Endothelial cell of umbilical vein (primary cell): ENCODE measurements around the gene ATP6V1F. TPM values are rescaled to one million over a fixed set of nuclear protein-coding genes. Genes with fewer than 3 reads are reported as not detected.

ENCODE experiments used
- BruUV-seq: library from RNA; stranded (reverse); fragments of 400-500 nt; replicated peaks from 2 replicates; lab custom pipeline; 2021; lab: Mats Ljungman, UMichigan
- CTCF ChIA-PET: fragments of 300-600, 350-600 bp; sonication (Branson Sonifier 250); formaldehyde crosslinking; loops from one replicate; lab custom pipeline; 2021; ENCODE audit warnings: antibody characterized with exemption, inconsistent platforms; lab: Charles Lee
- POLR2A ChIA-PET: fragments of 300-600, 350-600 bp; sonication (Branson Sonifier 250); formaldehyde crosslinking; loops from one replicate; lab custom pipeline; 2021; ENCODE audit warnings: antibody characterized with exemption, inconsistent platforms; lab: Charles Lee
- DNase-seq: peaks from one replicate; pipeline ENCODE4 v3.0.0-alpha.2; 2011; ENCODE audit warnings: low read depth, low spot score
- FAIRE-seq: peaks from 2 replicates; lab custom pipeline; 2011; peaks lifted over from hg19 to GRCh38; lab: Jason Lieb, UNC
- H2AFZ ChIP-seq: 2 replicates; pipeline ENCODE4 v1.6.0; 2012; ENCODE audit warnings: low read depth, low read length, control low read depth, inconsistent platforms
- H3K27ac ChIP-seq: 2 replicates; pipeline ENCODE4 v1.5.1; 2011; ENCODE audit warnings: low read depth, mild to moderate bottlenecking, control low read depth, low read length, moderate library complexity; ENCODE audit not compliant: insufficient read depth
- H3K27me3 ChIP-seq, 2 experiments: 2 replicates each; pipeline versions ENCODE4 v1.6.0 to v1.6.1; 2011; ENCODE audit warnings: low read length in 2 of 2, mixed read lengths in 1 of 2; ENCODE audit not compliant: control insufficient read depth in 2 of 2, insufficient read depth in 2 of 2
- H3K36me3 ChIP-seq, 2 experiments: 2 replicates in 1 of 2; 3 replicates in 1 of 2; pipeline ENCODE4 v1.5.1; 2011; ENCODE audit warnings: low read length in 2 of 2, mild to moderate bottlenecking in 1 of 2, moderate library complexity in 1 of 2; ENCODE audit not compliant: control insufficient read depth in 2 of 2, insufficient read depth in 2 of 2; ENCODE audit errors: extremely low read depth in 1 of 2
- H3K4me1 ChIP-seq: 3 replicates; pipeline ENCODE4 v1.5.1; 2011; ENCODE audit warnings: mild to moderate bottlenecking, low read length; ENCODE audit not compliant: control insufficient read depth, insufficient read depth; ENCODE audit errors: extremely low read depth
- H3K4me2 ChIP-seq: 2 replicates; pipeline ENCODE4 v1.6.1; 2011; ENCODE audit warnings: low read length, control low read depth, mixed read lengths; ENCODE audit not compliant: insufficient read depth
- H3K4me3 ChIP-seq, 3 experiments: fragments of 200-600 bp in 1 of 3; sonication (generic), shearing (Covaris generic) in 1 of 3; replicated peaks in 1 of 3; 2 replicates each; pipeline ENCODE4 v1.5.1; 2011 to 2016; ENCODE audit warnings: control low read depth in 3 of 3, low read length in 3 of 3, mild to moderate bottlenecking in 2 of 3, inconsistent platforms in 1 of 3, low read depth in 1 of 3, moderate library complexity in 1 of 3; ENCODE audit not compliant: insufficient read depth in 1 of 3
- H3K79me2 ChIP-seq: 2 replicates; pipeline ENCODE4 v1.6.0; 2012; ENCODE audit warnings: low read length, inconsistent platforms; ENCODE audit not compliant: control insufficient read depth, insufficient read depth
- H3K9ac ChIP-seq: replicated peaks from 2 replicates; pipeline ENCODE3; 2011; ENCODE audit warnings: low read length, control low read depth; ENCODE audit not compliant: insufficient read depth; ENCODE audit errors: extremely low read depth
- H3K9me1 ChIP-seq: replicated peaks from 3 replicates; pipeline ENCODE4 v1.6.0; 2011; ENCODE audit warnings: mild to moderate bottlenecking, low read length; ENCODE audit not compliant: control insufficient read depth, insufficient read depth; ENCODE audit errors: extremely low read depth
- H3K9me3 ChIP-seq: replicated peaks from 2 replicates; pipeline ENCODE4 v1.5.1; 2012; ENCODE audit warnings: low read length, inconsistent platforms; ENCODE audit not compliant: control insufficient read depth, insufficient read depth
- H4K20me1 ChIP-seq: replicated peaks from 2 replicates; pipeline ENCODE3; 2011; ENCODE audit warnings: mild to moderate bottlenecking, low read length; ENCODE audit not compliant: control insufficient read depth, insufficient read depth; ENCODE audit errors: extremely low read depth
- EZH2 ChIP-seq: IDR thresholded peaks from 2 replicates; pipeline ENCODE4 v1.6.1; 2012; ENCODE audit warnings: borderline replicate concordance, low read depth, mild to moderate bottlenecking, moderate library complexity, low read length, inconsistent platforms; ENCODE audit not compliant: severe bottlenecking
- FOS ChIP-seq: IDR thresholded peaks from 2 replicates; pipeline ENCODE4 v1.6.1; 2011; ENCODE audit warnings: mild to moderate bottlenecking, low read length, moderate library complexity, borderline replicate concordance; ENCODE audit not compliant: insufficient read depth
- POLR2A ChIP-seq: IDR thresholded peaks from 2 replicates; pipeline ENCODE4 v1.6.1; 2012; ENCODE audit warnings: low read depth, mild to moderate bottlenecking, control low read depth, low read length
- dilution Hi-C: fragments of 300-500 bp; cut with MboI; formaldehyde crosslinking; loops from one replicate; pipeline ENCODE4 v1.15.0; 2019; ENCODE audit warnings: low sequenced_read_pairs; ENCODE audit not compliant: extremely low pct_ligation_motif_present
- intact Hi-C: fragments of 100-400 bp; cut with micrococcal nuclease; formaldehyde crosslinking; loops from one replicate; pipeline ENCODE4 v1.10.0; 2022
- polyA plus RNA-seq, 4 experiments: library from polyadenylated mRNA; depleted of rRNA in 3 of 4; stranded (reverse) in 3 of 4; unstranded in 1 of 4; fragments of >200 nt; gene quantifications; 2 replicates each; pipeline versions ENCODE4 v1.2.1 to v1.2.3, GENCODE V29; 2011 to 2012; ENCODE audit warnings: missing spikeins in 1 of 4
- total RNA-seq: library from RNA; stranded (reverse); gene quantifications from 2 replicates; pipeline ENCODE4 v1.2.3, GENCODE V29; 2021
- TF ChIP-seq, protein P1 (sequence below): IDR thresholded peaks from 2 replicates; pipeline ENCODE4 v1.6.1; 2011; ENCODE audit not compliant: insufficient read depth, insufficient read length
- TF ChIP-seq, protein P2 (sequence below), 2 donors: IDR thresholded peaks; 1 replicate in 1 of 2; 2 replicates in 1 of 2; pipeline ENCODE4 v1.5.1; 2011; ENCODE audit warnings: low read length in 2 of 2, mild to moderate bottlenecking in 2 of 2, moderate library complexity in 2 of 2, control low read depth in 1 of 2, inconsistent platforms in 1 of 2, low read depth in 1 of 2; ENCODE audit not compliant: insufficient read depth in 1 of 2; ENCODE audit errors: extremely low read depth in 1 of 2

ATP6V1F gene
- total and polyA plus RNA-seq, 2 donors (not counting 3 experiments of a cell fraction or from before 2014, with no cell fraction given) = 156 to 360 TPM

DNA sequence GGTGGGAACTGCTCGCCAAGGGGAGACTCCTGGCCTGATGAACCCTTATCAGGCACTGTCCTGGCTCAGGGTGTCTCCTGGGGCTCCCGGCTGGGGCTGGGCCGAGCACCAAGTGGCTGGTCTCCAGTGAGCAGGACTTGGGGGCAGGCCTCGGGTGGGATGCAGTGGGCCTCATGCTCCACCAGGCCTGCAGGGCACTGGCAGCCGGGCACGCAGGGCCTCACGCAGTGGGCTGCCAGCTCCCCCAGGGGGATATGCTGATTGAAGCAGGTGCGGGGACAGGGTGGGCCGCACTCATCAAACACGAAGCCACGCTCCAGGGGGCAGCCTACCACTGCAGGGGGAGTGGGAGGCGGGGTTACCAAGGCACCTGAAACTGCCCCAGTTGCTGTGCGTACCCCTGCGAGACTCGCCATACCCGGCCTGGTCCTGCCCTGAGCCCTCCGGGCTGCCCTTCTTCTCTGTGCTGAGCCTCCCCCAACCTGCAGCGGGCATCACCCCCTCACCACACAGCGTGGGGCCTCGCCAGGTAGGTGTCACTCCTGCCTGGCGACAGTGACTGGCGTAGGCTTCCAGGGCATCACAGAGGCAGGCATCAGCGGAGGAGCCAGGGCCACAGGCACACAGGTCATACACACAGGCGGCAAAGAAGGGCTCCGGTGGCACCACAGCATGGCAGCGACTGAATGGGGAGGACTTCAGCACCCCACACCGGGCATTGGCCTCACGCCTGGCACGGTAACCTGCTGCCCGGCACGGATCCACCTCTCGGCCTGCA, 14.5 kb downstream of the ATP6V1F start:
- no peak overlapping the region for H3K4me3 ChIP-seq
- POLR2A ChIA-PET = no interaction called here
- H3K9me3 ChIP-seq = no peaks in the 10 kb centered on the region
- no peaks in the 10 kb centered on the region for H4K20me1 ChIP-seq
- DNase-seq (no peak), FAIRE-seq (no peak)
- intact Hi-C loops = no loop called here
- H3K79me2 ChIP-seq = no peaks in the 10 kb centered on the region
- H2AFZ ChIP-seq = no peak overlapping the region
- no peak for TF ChIP-seq POLR2A
- TF ChIP-seq, protein P1, sequence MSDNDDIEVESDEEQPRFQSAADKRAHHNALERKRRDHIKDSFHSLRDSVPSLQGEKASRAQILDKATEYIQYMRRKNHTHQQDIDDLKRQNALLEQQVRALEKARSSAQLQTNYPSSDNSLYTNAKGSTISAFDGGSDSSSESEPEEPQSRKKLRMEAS = no peak
- no peak for TF ChIP-seq FOS
- TF ChIP-seq, protein P2, sequence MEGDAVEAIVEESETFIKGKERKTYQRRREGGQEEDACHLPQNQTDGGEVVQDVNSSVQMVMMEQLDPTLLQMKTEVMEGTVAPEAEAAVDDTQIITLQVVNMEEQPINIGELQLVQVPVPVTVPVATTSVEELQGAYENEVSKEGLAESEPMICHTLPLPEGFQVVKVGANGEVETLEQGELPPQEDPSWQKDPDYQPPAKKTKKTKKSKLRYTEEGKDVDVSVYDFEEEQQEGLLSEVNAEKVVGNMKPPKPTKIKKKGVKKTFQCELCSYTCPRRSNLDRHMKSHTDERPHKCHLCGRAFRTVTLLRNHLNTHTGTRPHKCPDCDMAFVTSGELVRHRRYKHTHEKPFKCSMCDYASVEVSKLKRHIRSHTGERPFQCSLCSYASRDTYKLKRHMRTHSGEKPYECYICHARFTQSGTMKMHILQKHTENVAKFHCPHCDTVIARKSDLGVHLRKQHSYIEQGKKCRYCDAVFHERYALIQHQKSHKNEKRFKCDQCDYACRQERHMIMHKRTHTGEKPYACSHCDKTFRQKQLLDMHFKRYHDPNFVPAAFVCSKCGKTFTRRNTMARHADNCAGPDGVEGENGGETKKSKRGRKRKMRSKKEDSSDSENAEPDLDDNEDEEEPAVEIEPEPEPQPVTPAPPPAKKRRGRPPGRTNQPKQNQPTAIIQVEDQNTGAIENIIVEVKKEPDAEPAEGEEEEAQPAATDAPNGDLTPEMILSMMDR (IDR thresholded peaks at IDR 0.05; ENCODE audit: extremely low read depth in 1 of 2, insufficient read depth in 1 of 2, low read depth in 1 of 2, low read length in 2 of 2) = no peak
- TF ChIP-seq EZH2 = no peak
- H3K9me1 ChIP-seq = no peaks in the 10 kb centered on the region
- H3K9ac ChIP-seq = no peak overlapping the region
- H3K4me1 ChIP-seq = no peaks in the 10 kb centered on the region
- no peaks in the 10 kb centered on the region for H3K36me3 ChIP-seq
- H3K27me3 ChIP-seq = peaks cover 0 to 2% of the 10 kb centered on the region in 2 experiments
- dilution Hi-C loops = no loop called here
- BruUV-seq = no TSS peak
- no peak overlapping the region for H3K27ac ChIP-seq
- H3K4me2 ChIP-seq = no peak overlapping the region
- CTCF ChIA-PET = interaction anchor here (1.9 kb wide), 1 partner anchor 9 kb away, joined by 6 read pairs; no protein-coding TSS in a partner anchor
